ENCODE measurements around the gene CASP9.

Gene CASP9

DNA sequence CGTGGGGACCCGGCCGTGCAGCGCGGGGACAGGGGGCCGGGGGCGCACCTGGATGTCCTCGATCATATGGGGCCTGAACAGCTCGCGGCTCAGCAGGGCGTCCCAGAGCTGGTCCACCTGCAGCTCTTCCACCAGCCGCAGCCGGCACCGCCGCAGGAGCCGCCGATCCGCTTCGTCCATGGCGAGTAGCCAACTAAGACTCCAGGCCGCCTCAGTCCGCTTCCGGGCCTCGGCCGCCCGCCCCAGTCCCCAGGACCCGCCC, at the start of gene CASP9:
Gene CASP9, minus strand, starts transcription at position 195 of the 262 bp plus-strand sequence. Its CDS starts 15 bp downstream, at position 180.
- H3K4me3 ChIP-seq (ENCODE audit: low read depth, low read length) = peak within 1 kb of the TSS; percentile 80
- TF ChIP-seq, protein P1, sequence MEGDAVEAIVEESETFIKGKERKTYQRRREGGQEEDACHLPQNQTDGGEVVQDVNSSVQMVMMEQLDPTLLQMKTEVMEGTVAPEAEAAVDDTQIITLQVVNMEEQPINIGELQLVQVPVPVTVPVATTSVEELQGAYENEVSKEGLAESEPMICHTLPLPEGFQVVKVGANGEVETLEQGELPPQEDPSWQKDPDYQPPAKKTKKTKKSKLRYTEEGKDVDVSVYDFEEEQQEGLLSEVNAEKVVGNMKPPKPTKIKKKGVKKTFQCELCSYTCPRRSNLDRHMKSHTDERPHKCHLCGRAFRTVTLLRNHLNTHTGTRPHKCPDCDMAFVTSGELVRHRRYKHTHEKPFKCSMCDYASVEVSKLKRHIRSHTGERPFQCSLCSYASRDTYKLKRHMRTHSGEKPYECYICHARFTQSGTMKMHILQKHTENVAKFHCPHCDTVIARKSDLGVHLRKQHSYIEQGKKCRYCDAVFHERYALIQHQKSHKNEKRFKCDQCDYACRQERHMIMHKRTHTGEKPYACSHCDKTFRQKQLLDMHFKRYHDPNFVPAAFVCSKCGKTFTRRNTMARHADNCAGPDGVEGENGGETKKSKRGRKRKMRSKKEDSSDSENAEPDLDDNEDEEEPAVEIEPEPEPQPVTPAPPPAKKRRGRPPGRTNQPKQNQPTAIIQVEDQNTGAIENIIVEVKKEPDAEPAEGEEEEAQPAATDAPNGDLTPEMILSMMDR (IDR thresholded peaks at IDR 0.05; ENCODE audit: insufficient read depth, low read depth, low read length, missing control alignments) = no peak
- no peak for DNase-seq (ENCODE audit: low read depth)

DNA sequence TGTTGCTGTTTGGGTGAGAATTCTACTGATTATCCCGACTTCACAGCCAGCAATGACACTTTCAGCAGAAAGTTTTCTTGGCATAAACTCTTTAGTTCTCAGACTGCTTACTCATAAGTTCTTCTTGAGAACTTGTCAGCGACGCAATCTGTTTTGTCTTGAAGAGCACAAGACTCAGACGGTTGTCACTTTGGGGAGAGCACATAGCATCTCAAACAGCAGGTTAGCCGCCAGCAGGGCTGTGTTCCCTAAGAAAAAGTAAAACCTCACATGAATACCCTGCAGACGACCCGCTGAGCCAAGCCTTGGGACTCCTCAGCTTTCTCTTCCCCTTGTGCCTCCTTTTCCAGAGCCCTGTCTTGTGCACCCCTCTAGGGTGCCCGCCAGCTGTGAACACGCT, 49.5 kb upstream of the CASP9 start:
- no peak overlapping the region for H3K4me3 ChIP-seq (ENCODE audit: low read depth, low read length)
- DNase-seq (ENCODE audit: low read depth) = no peak
- TF ChIP-seq, protein P1 (IDR thresholded peaks at IDR 0.05; ENCODE audit: insufficient read depth, low read depth, low read length, missing control alignments) = no peak

DNA sequence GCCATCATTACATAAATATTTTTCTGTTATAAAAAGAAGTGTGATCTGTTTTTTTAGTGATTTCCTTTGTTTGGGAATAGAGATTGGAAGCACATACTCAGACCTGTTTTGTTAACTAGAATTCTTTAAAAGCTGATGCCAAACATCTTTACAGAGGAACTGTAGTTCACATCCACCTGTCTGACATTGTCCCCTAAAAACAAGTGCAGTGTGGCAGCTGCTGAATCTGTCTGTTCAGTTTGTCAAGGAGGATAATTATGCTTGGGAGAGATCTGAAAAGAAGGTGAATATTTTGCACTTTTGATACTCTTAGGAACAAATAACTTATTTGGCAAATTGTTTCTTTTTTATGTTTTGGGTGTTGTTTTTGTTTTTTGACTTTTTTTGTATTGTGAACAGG, 47.3 kb upstream of the CASP9 start:
- H3K4me3 ChIP-seq (ENCODE audit: low read depth, low read length) = no peak overlapping the region
- no peak for DNase-seq (ENCODE audit: low read depth)
- TF ChIP-seq, protein P1 (IDR thresholded peaks at IDR 0.05; ENCODE audit: insufficient read depth, low read depth, low read length, missing control alignments) = no peak

DNA sequence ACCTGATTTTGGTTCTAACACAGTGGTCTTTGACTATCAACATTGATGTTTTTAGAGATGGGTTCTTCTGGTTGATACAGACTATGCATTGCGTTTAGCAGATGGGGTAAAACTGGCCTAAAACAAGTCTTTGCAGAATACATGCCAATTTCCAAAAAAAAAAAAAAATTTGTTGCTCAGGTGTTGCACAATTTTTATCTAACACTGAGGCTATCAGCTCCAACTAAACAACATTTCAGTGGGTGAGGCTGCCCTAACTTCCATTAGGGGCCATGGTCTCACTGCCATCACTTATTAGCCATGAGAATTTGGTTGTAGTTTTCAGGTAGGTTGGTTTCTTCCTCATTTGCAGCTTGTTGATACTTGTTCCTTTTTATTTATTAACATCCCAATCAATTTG, 46.8 kb upstream of the CASP9 start:
- TF ChIP-seq, protein P1 (IDR thresholded peaks at IDR 0.05; ENCODE audit: insufficient read depth, low read depth, low read length, missing control alignments) = no peak
- no peak for DNase-seq (ENCODE audit: low read depth)
- no peak overlapping the region for H3K4me3 ChIP-seq (ENCODE audit: low read depth, low read length)

DNA sequence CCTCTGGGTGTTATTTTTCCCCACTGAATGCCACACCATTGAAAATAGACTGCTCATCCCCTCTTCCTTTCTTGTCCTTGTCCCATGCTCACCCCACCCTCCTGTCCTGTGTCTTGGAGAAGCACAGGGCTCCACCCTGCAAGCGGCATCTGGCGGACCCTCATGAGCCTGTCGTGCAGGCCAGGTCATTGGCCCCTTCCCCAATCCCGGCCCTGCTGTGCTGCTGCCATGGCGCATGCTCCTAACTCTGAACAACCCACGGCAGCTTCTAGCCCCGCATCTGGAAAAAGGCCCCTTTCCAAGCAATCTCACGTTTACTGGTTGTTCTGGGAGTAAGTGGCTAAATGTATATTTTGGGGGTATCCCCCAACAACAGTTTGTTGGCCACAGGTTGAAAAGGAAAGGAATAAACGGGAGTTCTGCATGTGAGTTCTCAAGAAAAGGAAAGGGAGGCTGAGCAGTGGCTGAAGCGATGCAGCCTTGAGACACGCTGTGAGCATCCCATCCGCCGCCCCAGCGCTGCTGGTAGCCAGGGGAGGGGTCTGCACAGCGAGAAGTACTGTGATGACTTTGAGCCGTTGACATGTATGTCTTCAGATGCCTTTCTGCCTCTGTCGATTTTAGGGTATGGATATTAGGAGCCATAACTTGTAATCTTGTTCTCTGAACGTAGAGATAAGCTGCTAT, 44.5 kb upstream of the CASP9 start:
- TF ChIP-seq, protein P1 (IDR thresholded peaks at IDR 0.05; ENCODE audit: insufficient read depth, low read depth, low read length, missing control alignments) = no peak
- no peak for DNase-seq (ENCODE audit: low read depth)
- no peak overlapping the region for H3K4me3 ChIP-seq (ENCODE audit: low read depth, low read length)

DNA sequence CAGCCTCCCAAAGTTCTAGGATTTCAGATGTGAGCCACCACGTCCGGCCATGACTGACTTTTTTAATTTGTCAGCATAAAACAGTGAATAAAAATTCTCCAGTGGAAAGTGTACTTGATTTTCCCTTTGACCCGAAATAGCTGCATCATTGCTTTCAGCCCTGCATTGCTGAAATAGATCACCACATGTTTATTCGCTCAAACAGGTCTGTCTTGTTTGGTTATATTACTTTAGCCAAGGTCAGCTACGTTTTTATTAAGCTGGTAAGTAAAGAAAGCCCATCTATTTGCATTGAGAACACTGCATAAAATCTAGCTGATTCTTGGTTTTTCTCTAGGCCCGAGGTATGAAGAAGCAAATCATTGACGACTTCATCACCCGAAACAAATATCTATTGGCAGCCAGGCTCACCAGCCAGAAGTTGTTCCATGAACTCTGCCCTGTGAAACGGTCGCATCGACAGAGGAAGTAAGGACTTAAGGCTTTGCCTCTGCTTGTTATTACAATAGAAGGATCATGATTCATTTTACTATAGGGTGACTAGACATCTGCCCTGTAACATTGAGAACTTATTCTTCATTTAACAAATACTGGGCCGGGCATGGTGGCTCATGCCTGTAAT, 35.3 kb upstream of the CASP9 start:
- no peak for DNase-seq (ENCODE audit: low read depth)
- TF ChIP-seq, protein P1 (IDR thresholded peaks at IDR 0.05; ENCODE audit: insufficient read depth, low read depth, low read length, missing control alignments) = no peak
- H3K4me3 ChIP-seq (ENCODE audit: low read depth, low read length) = no peak overlapping the region

DNA sequence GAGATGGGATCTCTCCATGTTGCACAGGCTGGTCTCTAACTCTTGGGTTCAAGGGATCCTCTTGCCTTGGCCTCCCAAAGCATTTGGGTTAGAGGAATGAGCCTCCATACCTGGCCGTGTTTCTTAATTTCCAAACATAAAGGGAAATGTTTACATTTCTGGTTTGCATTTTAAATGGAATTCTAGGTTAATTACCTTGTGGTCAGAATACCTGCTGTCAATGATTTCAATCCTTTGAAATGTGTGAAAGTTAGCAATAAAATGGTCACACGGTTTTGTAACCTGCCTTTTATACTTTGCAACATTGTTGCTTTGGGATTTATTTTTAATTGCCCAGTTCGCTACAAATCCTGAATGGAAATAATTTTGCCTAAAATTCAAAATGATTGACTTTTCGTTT, 34.5 kb upstream of the CASP9 start:
- TF ChIP-seq, protein P1 (IDR thresholded peaks at IDR 0.05; ENCODE audit: insufficient read depth, low read depth, low read length, missing control alignments) = no peak
- H3K4me3 ChIP-seq (ENCODE audit: low read depth, low read length) = no peak overlapping the region
- DNase-seq (ENCODE audit: low read depth) = no peak

All from GM12865 (cell line).